HG03045 (cell line): ENCODE data around the gene BICD1.

Experiments
- ATAC-seq: cut with Tn5 transposase; IDR thresholded peaks from one replicate; pipeline ENCODE4 v1.9.1; 2021; ENCODE audit warnings: mild to moderate bottlenecking, moderate library complexity; ENCODE audit not compliant: unreplicated experiment

BICD1 gene

GRCh38 chr12:32240162-32240561, 133.5 kb downstream of the BICD1 start:
- ATAC-seq = no peak

- no peak for ATAC-seq
Measured at GRCh38 chr12:32240831-32241230, 134.2 kb downstream of the BICD1 start.

- no peak for ATAC-seq
Measured at GRCh38 chr12:32242641-32243040, 136.0 kb downstream of the BICD1 start.

DNA sequence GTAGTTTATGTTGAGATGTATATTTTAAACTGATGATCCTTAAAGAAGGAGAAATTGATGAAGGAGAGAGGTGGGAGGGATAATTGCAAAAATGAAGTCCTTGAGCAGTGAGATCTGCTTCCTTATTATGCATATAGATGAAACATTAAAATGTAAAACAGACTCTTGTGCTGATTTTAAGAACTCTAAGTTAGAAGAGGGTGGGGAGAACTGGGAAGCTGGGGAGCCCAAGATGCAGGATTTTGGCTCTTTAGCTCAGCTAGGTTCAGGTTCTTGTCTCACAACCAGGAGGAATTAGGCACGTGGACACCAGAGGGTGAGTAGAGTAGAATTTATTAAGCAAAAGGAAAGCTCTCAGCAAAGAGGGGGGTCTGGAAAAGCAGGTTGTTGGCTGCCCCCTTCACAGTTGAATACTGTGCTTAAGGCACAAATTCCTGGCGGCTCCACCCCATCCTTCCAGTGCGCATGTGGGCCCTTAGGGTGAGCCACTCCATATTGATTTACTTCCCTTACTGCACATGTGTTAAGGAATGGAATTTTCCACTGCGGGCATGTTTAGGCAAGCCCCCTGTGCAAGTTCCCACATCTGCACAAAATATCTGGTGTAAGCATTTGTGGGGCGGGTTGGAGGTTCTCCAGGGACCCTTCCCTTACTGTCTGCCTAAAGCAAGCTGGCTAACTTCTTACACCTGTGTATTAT, 141.9 kb downstream of the BICD1 start:
- ATAC-seq = no peak

DNA sequence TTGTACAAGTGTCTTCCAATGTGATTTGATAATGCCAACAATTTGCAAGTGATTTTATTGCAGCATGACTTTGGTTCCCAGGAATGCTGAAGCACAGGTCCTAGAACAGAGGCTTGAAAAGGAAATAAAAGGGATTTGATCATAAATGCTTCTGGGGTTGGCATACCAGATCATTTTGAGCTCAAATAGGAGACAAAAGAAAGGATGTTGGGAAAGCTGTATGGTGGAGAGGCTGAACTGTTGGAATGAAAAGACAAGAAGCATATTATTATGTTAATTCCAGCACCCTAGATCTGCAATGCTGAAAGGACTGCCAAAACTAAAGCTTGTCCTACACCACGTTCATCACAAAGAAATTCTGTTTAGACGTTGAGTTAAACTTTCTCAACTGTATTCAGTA, 143.1 kb downstream of the BICD1 start:
- ATAC-seq = no peak

DNA sequence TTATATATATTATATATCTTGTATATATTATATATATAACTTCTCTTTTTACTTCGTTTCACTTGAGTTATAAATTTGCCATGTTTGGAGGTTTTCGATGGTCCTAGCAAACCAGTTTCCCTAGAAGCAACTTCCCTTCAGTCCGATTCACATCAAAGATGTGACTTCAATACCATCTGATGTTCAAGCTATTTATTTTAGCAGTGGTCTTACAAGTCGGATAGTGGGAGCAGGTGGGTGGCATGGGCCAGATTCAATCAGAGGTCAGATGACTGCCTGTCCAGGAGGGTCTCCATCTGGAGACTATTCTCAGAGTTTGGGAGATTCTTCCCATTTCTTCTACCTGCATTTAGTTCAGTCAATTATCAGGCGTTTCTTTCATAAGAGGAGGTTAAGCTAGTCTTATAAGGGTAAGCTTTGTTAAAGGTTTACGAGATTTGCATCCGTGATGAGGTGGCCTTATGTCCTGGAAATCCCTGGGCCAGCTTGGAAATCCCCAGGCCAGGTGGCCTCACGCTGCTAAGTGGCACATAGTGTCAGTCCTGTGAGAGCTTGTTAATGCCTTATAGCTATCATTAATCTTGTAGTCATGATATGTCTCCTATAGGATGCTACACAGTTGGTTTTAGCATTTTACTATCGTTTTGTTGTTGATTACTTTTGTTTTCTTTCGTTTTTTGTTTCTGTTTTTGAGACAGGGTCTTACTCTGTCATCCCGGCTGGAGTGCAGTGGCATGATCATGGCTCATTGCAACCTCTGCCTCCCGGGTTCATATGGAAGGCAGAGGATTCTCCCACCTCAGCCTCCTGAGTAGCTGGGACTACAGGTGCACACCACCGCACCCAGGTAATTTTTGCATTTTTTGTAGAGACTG, 145.8 kb downstream of the BICD1 start:
- ATAC-seq = peak; percentile 70

GRCh38 chr12:32253154-32253790, 146.6 kb downstream of the BICD1 start:
- ATAC-seq = peak; percentile 5

- no peak for ATAC-seq
Measured at GRCh38 chr12:32254260-32254956, 147.8 kb downstream of the BICD1 start.

DNA sequence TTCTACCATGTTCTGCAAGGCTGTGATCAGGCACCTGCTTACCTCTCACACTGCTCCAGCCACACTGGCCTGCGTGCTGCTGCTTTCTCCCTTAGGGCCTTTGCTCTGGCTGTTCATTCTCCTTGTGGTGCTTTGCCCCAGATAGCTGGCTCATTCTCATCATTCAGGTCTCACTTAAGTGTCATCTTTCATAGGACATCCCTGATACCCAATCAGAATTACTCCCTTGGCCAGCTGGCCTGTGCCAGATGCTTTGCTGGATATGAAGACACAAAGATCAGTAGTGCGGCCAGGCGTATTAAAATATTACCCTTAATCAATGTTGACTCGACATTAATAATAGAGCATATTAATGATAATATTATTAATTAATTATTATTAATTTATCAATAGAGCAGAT, 148.9 kb downstream of the BICD1 start:
- no peak for ATAC-seq

DNA sequence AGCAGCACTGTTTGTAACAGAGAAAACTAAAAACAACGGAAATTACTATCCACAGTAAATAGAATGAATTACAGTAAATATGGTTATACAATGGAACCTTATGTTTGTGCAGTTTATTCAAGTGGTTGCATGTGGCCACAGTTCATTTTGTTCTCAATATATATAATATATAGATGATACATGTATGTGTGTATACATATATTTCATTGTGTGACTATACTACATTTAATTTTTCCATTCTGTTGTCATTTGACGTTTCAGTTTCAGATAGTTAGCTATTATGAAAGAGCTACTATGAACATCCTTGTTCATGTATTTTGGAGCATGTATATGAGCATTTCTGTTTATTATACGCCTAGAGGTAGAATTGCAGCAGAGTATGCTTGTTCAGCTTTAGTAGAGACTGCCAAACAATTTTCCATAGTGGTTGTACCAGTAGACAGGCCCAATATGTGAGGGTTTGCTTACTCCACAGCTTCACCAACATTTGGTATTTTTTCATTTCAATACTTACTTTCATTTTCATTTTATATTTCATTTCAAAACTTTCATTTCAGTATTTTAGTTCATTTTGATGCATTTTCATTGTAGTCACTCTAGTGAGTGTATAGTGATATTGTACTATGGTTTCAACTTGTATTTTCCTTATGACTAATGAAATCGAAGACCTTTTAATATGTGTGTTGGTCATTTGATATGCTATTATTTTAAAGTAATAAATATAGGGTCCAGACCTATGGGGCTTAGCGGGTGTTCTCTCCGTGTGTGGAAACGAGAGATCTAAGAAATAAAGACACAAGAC, 151.2 kb downstream of the BICD1 start:
- no peak for ATAC-seq

- no peak for ATAC-seq
Measured at GRCh38 chr12:32260696-32261095, 154.0 kb downstream of the BICD1 start.

DNA sequence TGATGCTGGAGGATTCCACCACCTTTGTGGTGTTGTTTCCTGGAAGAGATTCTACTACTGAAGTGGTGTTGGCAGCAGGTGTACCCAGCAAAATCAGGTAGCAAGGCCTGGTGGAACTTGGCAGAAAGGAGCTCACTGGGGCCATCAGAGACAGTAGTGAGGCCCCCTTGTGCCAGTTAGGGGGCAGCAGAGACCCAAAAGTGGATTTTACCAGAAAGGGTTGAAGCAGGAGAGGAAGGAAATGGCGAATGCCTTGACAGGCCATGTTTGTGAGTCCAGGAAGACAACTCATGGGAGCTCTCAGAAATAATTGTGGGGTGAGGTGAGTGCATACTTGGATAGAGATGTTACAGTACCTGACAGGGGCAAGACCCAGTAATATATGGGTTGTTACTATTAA, 155.0 kb downstream of the BICD1 start:
- no peak for ATAC-seq

- ATAC-seq = peak; percentile 62
Measured at GRCh38 chr12:32264961-32265360, 158.3 kb downstream of the BICD1 start.

- ATAC-seq = no peak
Measured at GRCh38 chr12:32265456-32265855, 158.8 kb downstream of the BICD1 start.

GRCh38 chr12:32265951-32266350, 159.3 kb downstream of the BICD1 start:
- no peak for ATAC-seq

GRCh38 chr12:32266756-32267155, 160.1 kb downstream of the BICD1 start:
- ATAC-seq = no peak

GRCh38 chr12:32270818-32271710, 164.4 kb downstream of the BICD1 start:
- ATAC-seq = no peak

GRCh38 chr12:32272465-32272864, 165.8 kb downstream of the BICD1 start:
- ATAC-seq = no peak

- peak; percentile 19 for ATAC-seq
Measured at GRCh38 chr12:32273063-32273522, 166.4 kb downstream of the BICD1 start.
